Rectal smooth muscle tissue (tissue), 1 donor: Measurements from ENCODE around the gene IL10RA.

Experiments
- H3K27ac ChIP-seq: one replicate; pipeline ENCODE4 v1.7.0; 2013; ENCODE audit warnings: low read depth, low read length, inconsistent platforms
- H3K27me3 ChIP-seq: one replicate; pipeline ENCODE4 v1.7.0; 2013; ENCODE audit warnings: low read length; ENCODE audit not compliant: control insufficient read depth, insufficient read depth
- H3K36me3 ChIP-seq: one replicate; pipeline ENCODE4 v1.7.0; 2013; ENCODE audit warnings: low read length; ENCODE audit not compliant: control insufficient read depth, insufficient read depth
- H3K4me1 ChIP-seq: one replicate; pipeline ENCODE4 v1.7.0; 2013; ENCODE audit warnings: low read length; ENCODE audit not compliant: control insufficient read depth, insufficient read depth
- H3K4me3 ChIP-seq: one replicate; pipeline ENCODE4 v1.7.0; 2013; ENCODE audit warnings: low read length
- H3K9ac ChIP-seq: one replicate; pipeline ENCODE4 v1.7.0; 2013; ENCODE audit warnings: low read length

IL10RA gene

GRCh38 chr11:117983163-117983475 is 3.1 kb upstream of the IL10RA start:
- Histone ChIP-seq H3K36me3 (no peaks in the 10 kb centered on the region), H3K4me3 (no peak overlapping the region), H3K27ac (no peak overlapping the region), H3K9ac (no peak overlapping the region), H3K27me3 (no peaks in the 10 kb centered on the region), H3K4me1 (peaks cover 3% of the 10 kb centered on the region)

GRCh38 chr11:117984476-117984875 is 1.7 kb upstream of the IL10RA start:
- Histone ChIP-seq H3K27ac (no peak overlapping the region), H3K27me3 (no peaks in the 10 kb centered on the region), H3K36me3 (peaks cover 3% of the 10 kb centered on the region), H3K4me1 (peaks cover 3% of the 10 kb centered on the region), H3K9ac (no peak overlapping the region), H3K4me3 (no peak overlapping the region)

GRCh38 chr11:117986981-117987574 is 884 bp downstream of the IL10RA start:
- H3K36me3 ChIP-seq: peaks cover 3% of the 10 kb centered on the region
- H3K27me3 ChIP-seq: no peaks in the 10 kb centered on the region
- peak overlapping the region; percentile 26 for H3K9ac ChIP-seq
- peak overlapping the region; percentile 63 for H3K4me3 ChIP-seq
- H3K4me1 ChIP-seq: peaks cover 3% of the 10 kb centered on the region
- no peak overlapping the region for H3K27ac ChIP-seq

- Histone ChIP-seq H3K4me3 (peak overlapping the region; percentile 30), H3K36me3 (peaks cover 10% of the 10 kb centered on the region), H3K27ac (peak overlapping the region; percentile 13), H3K4me1 (peaks cover 3% of the 10 kb centered on the region), H3K27me3 (no peaks in the 10 kb centered on the region), H3K9ac (no peak overlapping the region)
Measured at GRCh38 chr11:117989351-117990102, 3.3 kb downstream of the IL10RA start.

- no peaks in the 10 kb centered on the region for H3K27me3 ChIP-seq
- H3K9ac ChIP-seq: no peak overlapping the region
- H3K4me3 ChIP-seq: no peak overlapping the region
- no peaks in the 10 kb centered on the region for H3K4me1 ChIP-seq
- no peak overlapping the region for H3K27ac ChIP-seq
- peaks cover 11% of the 10 kb centered on the region for H3K36me3 ChIP-seq
Measured at GRCh38 chr11:117992136-117992535, 5.9 kb downstream of the IL10RA start.

GRCh38 chr11:117992620-117993019 is 6.4 kb downstream of the IL10RA start:
- Histone ChIP-seq H3K27me3 (no peaks in the 10 kb centered on the region), H3K9ac (no peak overlapping the region), H3K4me1 (no peaks in the 10 kb centered on the region), H3K27ac (no peak overlapping the region), H3K4me3 (no peak overlapping the region), H3K36me3 (peaks cover 11% of the 10 kb centered on the region)

GRCh38 chr11:117993988-117994745 is 8.0 kb downstream of the IL10RA start:
- no peaks in the 10 kb centered on the region for H3K4me1 ChIP-seq
- H3K9ac ChIP-seq: no peak overlapping the region
- no peak overlapping the region for H3K27ac ChIP-seq
- H3K4me3 ChIP-seq: no peak overlapping the region
- peaks cover 10% of the 10 kb centered on the region for H3K36me3 ChIP-seq
- no peaks in the 10 kb centered on the region for H3K27me3 ChIP-seq

GRCh38 chr11:117995472-117995871 is 9.3 kb downstream of the IL10RA start:
- Histone ChIP-seq H3K4me1 (no peaks in the 10 kb centered on the region), H3K36me3 (peaks cover 7% of the 10 kb centered on the region)

GRCh38 chr11:117996058-117996457 is 9.9 kb downstream of the IL10RA start:
- Histone ChIP-seq H3K36me3 (peaks cover 7% of the 10 kb centered on the region), H3K27ac (no peak overlapping the region), H3K27me3 (no peaks in the 10 kb centered on the region), H3K4me1 (no peaks in the 10 kb centered on the region), H3K4me3 (no peak overlapping the region), H3K9ac (no peak overlapping the region)

More at GRCh38 chr11:117995472-117995871, 9.3 kb downstream of the IL10RA start:
- no peaks in the 10 kb centered on the region for H3K27me3 ChIP-seq
- no peak overlapping the region for H3K27ac ChIP-seq
- H3K9ac ChIP-seq: no peak overlapping the region
- no peak overlapping the region for H3K4me3 ChIP-seq

GRCh38 chr11:117997406-117997805 is 11.2 kb downstream of the IL10RA start:
- no peak overlapping the region for H3K9ac ChIP-seq
- no peaks in the 10 kb centered on the region for H3K27me3 ChIP-seq
- H3K27ac ChIP-seq: no peak overlapping the region
- H3K4me3 ChIP-seq: no peak overlapping the region
- H3K4me1 ChIP-seq: no peaks in the 10 kb centered on the region
- peaks cover 7% of the 10 kb centered on the region for H3K36me3 ChIP-seq

GRCh38 chr11:117997823-117998579 is 11.8 kb downstream of the IL10RA start:
- Histone ChIP-seq H3K36me3 (peaks cover 7% of the 10 kb centered on the region), H3K4me1 (no peaks in the 10 kb centered on the region), H3K4me3 (no peak overlapping the region), H3K27ac (no peak overlapping the region), H3K27me3 (no peaks in the 10 kb centered on the region), H3K9ac (no peak overlapping the region)

GRCh38 chr11:117998664-117999353 is 12.6 kb downstream of the IL10RA start:
- H3K4me3 ChIP-seq: no peak overlapping the region
- peaks cover 5% of the 10 kb centered on the region for H3K36me3 ChIP-seq
- H3K4me1 ChIP-seq: no peaks in the 10 kb centered on the region
- no peaks in the 10 kb centered on the region for H3K27me3 ChIP-seq
- no peak overlapping the region for H3K9ac ChIP-seq
- no peak overlapping the region for H3K27ac ChIP-seq
